NB4 (cell line): Measurements from ENCODE around the gene PLAAT2.

Experiments
- MYC ChIP-seq: IDR thresholded peaks from 2 replicates; pipeline ENCODE4 v1.6.1; 2011; ENCODE audit warnings: low read depth, low read length
- POLR2A ChIP-seq: IDR thresholded peaks from 2 replicates; pipeline ENCODE4 v1.6.1; 2011; ENCODE audit warnings: mild to moderate bottlenecking; ENCODE audit not compliant: insufficient read length; ENCODE audit errors: extremely low read depth
- TF ChIP-seq, protein P1 (sequence below): IDR thresholded peaks from one replicate; pipeline ENCODE4 v1.5.1; 2012; ENCODE audit warnings: low read depth, low read length
- TF ChIP-seq, protein P2 (sequence below): IDR thresholded peaks from 2 replicates; pipeline ENCODE4 v1.6.1; 2011; ENCODE audit warnings: low read depth, low read length

DNA sequence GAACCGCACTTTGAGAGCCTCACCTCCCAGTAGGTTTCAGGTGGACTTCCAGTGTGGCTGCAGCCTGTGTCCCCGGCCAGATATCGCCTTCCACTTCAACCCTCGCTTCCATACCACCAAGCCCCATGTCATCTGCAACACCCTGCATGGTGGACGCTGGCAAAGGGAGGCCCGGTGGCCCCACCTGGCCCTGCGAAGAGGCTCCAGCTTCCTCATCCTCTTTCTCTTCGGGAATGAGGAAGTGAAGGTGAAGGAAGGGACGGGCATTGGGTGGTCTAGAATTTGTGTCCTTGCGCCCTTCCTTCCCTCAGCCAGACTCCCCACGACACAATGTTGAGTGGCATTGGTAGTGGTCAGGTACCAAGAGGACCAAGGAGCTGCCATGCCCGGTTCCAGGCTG, 54.4 kb downstream of the PLAAT2 start:
- TF ChIP-seq, protein P1, sequence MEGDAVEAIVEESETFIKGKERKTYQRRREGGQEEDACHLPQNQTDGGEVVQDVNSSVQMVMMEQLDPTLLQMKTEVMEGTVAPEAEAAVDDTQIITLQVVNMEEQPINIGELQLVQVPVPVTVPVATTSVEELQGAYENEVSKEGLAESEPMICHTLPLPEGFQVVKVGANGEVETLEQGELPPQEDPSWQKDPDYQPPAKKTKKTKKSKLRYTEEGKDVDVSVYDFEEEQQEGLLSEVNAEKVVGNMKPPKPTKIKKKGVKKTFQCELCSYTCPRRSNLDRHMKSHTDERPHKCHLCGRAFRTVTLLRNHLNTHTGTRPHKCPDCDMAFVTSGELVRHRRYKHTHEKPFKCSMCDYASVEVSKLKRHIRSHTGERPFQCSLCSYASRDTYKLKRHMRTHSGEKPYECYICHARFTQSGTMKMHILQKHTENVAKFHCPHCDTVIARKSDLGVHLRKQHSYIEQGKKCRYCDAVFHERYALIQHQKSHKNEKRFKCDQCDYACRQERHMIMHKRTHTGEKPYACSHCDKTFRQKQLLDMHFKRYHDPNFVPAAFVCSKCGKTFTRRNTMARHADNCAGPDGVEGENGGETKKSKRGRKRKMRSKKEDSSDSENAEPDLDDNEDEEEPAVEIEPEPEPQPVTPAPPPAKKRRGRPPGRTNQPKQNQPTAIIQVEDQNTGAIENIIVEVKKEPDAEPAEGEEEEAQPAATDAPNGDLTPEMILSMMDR, result no peak
- TF ChIP-seq, protein P2, sequence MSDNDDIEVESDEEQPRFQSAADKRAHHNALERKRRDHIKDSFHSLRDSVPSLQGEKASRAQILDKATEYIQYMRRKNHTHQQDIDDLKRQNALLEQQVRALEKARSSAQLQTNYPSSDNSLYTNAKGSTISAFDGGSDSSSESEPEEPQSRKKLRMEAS, result no peak
- TF ChIP-seq POLR2A, result no peak
- no peak for TF ChIP-seq MYC
